ENCODE results near the gene NR4A3.
A peak's percentile ranks its signal among the peaks of the same experiment; 100 is the strongest.

Gene NR4A3

DNA sequence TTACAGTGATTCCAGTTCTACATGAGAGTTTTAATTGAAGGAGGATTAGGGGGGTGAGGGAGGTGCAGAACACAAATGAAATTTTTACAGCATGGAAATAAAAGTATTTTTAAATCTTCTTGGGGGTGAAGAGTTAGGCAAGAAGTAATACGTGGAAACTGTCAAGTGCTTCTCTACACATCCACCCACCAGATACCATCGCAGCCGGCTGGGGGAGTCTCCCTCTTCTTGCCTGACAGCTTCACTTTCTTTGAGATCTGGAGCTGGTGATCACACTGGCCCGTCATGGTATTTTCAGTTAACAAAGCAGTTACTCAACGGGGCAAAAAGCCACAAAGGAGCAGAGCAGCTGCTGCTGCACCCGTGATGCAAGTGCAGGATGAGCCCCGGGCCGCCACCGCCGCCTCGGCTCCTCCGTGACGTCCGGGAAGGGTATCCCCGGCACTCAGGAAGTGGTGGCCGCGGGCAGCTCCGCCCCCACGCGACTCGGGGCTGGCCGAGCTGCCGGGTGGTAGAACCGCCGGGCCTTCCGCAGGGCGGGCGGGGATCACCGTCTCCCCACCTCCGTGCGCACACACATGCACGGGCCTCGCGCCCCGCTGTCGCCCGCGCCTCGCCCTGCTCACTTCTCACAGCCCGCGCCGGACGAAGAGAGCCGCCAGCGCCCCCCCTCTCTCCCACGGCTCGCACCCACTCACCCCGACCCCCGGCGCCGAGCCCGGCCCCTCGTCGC is 2.4 kb upstream of the NR4A3 start:
- in situ Hi-C loops (cut with HindIII; ENCODE audit: low sequenced_read_pairs), result no loop called here
- TF ChIP-seq, protein P1, sequence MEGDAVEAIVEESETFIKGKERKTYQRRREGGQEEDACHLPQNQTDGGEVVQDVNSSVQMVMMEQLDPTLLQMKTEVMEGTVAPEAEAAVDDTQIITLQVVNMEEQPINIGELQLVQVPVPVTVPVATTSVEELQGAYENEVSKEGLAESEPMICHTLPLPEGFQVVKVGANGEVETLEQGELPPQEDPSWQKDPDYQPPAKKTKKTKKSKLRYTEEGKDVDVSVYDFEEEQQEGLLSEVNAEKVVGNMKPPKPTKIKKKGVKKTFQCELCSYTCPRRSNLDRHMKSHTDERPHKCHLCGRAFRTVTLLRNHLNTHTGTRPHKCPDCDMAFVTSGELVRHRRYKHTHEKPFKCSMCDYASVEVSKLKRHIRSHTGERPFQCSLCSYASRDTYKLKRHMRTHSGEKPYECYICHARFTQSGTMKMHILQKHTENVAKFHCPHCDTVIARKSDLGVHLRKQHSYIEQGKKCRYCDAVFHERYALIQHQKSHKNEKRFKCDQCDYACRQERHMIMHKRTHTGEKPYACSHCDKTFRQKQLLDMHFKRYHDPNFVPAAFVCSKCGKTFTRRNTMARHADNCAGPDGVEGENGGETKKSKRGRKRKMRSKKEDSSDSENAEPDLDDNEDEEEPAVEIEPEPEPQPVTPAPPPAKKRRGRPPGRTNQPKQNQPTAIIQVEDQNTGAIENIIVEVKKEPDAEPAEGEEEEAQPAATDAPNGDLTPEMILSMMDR (IDR thresholded peaks at IDR 0.05; ENCODE audit: low read depth, low read length, missing control alignments), result no peak
- peak; percentile 74 for DNase-seq (ENCODE audit: low read depth)
- peak overlapping the region; percentile 86 for H3K4me3 ChIP-seq (ENCODE audit: low read depth, low read length)

DNA sequence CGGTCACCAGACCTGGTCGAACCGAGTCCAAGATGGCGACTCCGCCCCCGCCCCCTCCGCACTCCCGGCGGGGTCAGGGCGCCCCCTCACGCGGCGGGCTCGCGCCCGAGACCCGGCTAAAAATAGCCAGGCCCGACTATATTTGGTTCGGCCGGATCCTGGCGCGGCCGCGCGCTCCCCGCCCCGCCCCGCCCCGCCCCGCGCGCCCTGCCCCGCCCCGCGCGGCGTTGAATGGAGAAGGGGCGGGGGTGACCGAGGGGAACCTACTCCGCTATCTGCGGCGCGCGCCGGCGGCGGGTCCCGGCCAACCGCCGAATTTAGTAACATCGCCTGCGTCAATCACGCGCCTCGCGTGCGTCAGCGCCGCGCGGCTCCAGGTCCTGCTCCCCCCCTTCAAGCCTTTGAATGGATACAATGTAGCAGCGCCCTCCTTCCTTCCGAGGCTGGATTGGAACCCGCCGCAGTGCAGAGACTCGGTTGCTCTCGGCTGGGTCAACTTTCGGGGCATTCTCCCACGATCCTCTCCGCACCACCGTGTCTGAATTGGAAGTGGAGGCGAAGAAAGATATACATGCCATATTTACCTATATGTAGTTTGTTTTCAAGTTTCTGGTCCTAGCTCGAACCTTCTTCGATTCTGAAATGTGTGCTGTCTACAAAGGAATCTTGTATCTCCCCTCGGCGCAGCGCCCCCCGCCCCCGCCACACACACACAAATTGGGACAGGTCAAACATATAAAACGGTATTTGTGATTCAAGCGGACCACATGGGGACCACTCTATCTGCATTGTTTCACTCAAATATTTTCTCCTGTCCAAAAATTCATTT is 1.6 kb upstream of the NR4A3 start:
- peak; percentile 84 for DNase-seq (ENCODE audit: low read depth)

GRCh38 chr9:99820685-99821395 is 845 bp upstream of the NR4A3 start:
- in situ Hi-C loops (cut with HindIII; ENCODE audit: low sequenced_read_pairs), result no loop called here
- H3K4me3 ChIP-seq (ENCODE audit: low read depth, low read length), result peak overlapping the region; percentile 86
- TF ChIP-seq, protein P1 (IDR thresholded peaks at IDR 0.05; ENCODE audit: low read depth, low read length, missing control alignments), result no peak
- peak; percentile 43 for DNase-seq (ENCODE audit: low read depth)

More for the DNA sequence above, 1.6 kb upstream of the NR4A3 start:
- in situ Hi-C loops (cut with HindIII; ENCODE audit: low sequenced_read_pairs), result no loop called here
- peak overlapping the region; percentile 86 for H3K4me3 ChIP-seq (ENCODE audit: low read depth, low read length)
- TF ChIP-seq, protein P1 (IDR thresholded peaks at IDR 0.05; ENCODE audit: low read depth, low read length, missing control alignments), result peak; percentile 16

GRCh38 chr9:99822109-99822805 is 572 bp downstream of the NR4A3 start:
- in situ Hi-C loops (cut with HindIII; ENCODE audit: low sequenced_read_pairs), result no loop called here
- H3K4me3 ChIP-seq (ENCODE audit: low read depth, low read length), result peak overlapping the region; percentile 86
- TF ChIP-seq, protein P1 (IDR thresholded peaks at IDR 0.05; ENCODE audit: low read depth, low read length, missing control alignments), result no peak
- no peak for DNase-seq (ENCODE audit: low read depth)

DNA sequence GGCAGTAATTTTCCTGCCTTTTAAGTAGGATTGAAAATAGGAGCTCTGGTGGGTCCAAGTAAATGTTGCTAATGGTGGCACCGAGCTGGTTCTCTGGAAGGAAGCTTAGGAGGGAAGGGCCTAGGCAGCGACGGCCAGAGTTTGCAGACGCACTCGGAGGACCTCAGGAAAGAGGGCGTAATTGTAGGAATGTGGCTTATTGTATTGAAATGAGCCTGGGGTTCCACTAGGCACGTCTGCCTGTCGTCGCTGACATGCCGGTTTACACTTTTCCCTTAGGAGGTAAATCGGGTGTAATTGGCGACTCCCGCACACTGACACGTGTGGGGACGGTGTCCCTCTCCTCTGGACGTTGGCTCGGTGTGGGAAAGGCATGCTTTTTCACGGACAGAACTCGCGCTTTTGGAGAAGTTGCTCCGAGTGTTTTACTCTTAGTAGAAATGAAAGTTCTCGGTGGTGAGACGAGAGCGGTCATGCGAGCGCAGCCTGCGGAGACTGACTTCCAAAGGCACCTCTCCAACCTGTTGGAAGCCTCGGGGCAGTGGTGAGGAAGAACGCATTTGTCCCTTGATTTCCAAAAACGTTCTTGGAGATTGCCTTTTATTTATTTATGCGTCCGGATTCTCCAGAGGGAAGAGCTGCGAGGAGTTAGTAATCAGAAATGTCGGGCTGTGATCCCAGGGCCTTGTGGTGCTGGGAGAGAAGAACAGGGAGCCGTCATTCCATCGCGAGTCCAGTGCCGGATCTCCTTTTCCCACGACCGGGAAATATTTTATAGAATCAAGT is 1.3 kb downstream of the NR4A3 start:
- in situ Hi-C loops (cut with HindIII; ENCODE audit: low sequenced_read_pairs), result no loop called here
- H3K4me3 ChIP-seq (ENCODE audit: low read depth, low read length), result peak overlapping the region; percentile 86
- no peak for DNase-seq (ENCODE audit: low read depth)
- TF ChIP-seq, protein P1 (IDR thresholded peaks at IDR 0.05; ENCODE audit: low read depth, low read length, missing control alignments), result no peak
